Measurements from ENCODE around the gene FGFR1OP2.

FGFR1OP2 gene

GRCh38 chr12:26994109-26994508, 55.8 kb downstream of the FGFR1OP2 start:
- Histone ChIP-seq H3K4me3 (IDR thresholded peaks at IDR 0.05; ENCODE audit: insufficient read depth, low read depth, low read length) (no peak overlapping the region), H3K9ac (no peak overlapping the region), H3K36me3 (ENCODE audit: insufficient read depth) (0 out of 2 replicates have a peak, but pooled peaks cover 3% of the 10 kb centered on the region), H3K27ac (no peak overlapping the region), H3K4me1 (ENCODE audit: low read depth, poor library complexity, severe bottlenecking) (no peaks in the 10 kb centered on the region), H3K4me2 (no peak overlapping the region), H3K79me2 (ENCODE audit: insufficient read depth, low read depth) (no peaks in the 10 kb centered on the region), H2AFZ (ENCODE audit: low read depth) (no peak overlapping the region), H3K27me3 (ENCODE audit: insufficient read depth, low read depth) (no peaks in the 10 kb centered on the region), H4K20me1 (ENCODE audit: insufficient read depth) (no peaks in the 10 kb centered on the region)
- TF ChIP-seq, protein P1, sequence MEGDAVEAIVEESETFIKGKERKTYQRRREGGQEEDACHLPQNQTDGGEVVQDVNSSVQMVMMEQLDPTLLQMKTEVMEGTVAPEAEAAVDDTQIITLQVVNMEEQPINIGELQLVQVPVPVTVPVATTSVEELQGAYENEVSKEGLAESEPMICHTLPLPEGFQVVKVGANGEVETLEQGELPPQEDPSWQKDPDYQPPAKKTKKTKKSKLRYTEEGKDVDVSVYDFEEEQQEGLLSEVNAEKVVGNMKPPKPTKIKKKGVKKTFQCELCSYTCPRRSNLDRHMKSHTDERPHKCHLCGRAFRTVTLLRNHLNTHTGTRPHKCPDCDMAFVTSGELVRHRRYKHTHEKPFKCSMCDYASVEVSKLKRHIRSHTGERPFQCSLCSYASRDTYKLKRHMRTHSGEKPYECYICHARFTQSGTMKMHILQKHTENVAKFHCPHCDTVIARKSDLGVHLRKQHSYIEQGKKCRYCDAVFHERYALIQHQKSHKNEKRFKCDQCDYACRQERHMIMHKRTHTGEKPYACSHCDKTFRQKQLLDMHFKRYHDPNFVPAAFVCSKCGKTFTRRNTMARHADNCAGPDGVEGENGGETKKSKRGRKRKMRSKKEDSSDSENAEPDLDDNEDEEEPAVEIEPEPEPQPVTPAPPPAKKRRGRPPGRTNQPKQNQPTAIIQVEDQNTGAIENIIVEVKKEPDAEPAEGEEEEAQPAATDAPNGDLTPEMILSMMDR (conservative IDR thresholded peaks at IDR 0.05; ENCODE audit: low read depth, low read length), result no peak

DNA sequence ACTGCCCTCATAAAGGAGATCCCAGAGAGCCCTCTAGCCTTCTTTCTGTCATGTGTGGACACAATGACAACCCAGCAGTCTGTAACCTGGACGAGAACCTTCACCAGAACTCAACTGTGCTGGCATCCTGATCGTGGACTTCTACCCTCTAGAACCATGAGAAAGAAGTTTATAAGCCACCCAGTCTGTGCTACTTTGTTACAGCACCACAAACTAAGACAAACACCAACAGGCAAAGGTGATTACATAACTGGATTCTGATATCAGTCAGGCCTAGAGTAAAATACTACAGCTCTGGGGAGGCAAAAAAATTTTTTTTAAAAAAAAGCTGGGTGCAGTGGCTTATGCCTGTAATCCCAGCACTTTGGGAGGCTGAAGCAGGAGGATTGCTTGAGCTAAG, 57.4 kb downstream of the FGFR1OP2 start:
- no peak overlapping the region for H3K27ac ChIP-seq
- H3K27me3 ChIP-seq (ENCODE audit: insufficient read depth, low read depth), result no peaks in the 10 kb centered on the region
- no peaks in the 10 kb centered on the region for H4K20me1 ChIP-seq (ENCODE audit: insufficient read depth)
- H2AFZ ChIP-seq (ENCODE audit: low read depth), result no peak overlapping the region
- no peaks in the 10 kb centered on the region for H3K79me2 ChIP-seq (ENCODE audit: insufficient read depth, low read depth)
- 0 out of 2 replicates have a peak, but pooled peaks cover 3% of the 10 kb centered on the region for H3K36me3 ChIP-seq (ENCODE audit: insufficient read depth)
- no peak overlapping the region for H3K4me2 ChIP-seq
- H3K9ac ChIP-seq, result no peak overlapping the region
- no peak overlapping the region for H3K4me3 ChIP-seq (IDR thresholded peaks at IDR 0.05; ENCODE audit: insufficient read depth, low read depth, low read length)
- H3K4me1 ChIP-seq (ENCODE audit: low read depth, poor library complexity, severe bottlenecking), result no peaks in the 10 kb centered on the region
- TF ChIP-seq, protein P1 (conservative IDR thresholded peaks at IDR 0.05; ENCODE audit: low read depth, low read length), result no peak

DNA sequence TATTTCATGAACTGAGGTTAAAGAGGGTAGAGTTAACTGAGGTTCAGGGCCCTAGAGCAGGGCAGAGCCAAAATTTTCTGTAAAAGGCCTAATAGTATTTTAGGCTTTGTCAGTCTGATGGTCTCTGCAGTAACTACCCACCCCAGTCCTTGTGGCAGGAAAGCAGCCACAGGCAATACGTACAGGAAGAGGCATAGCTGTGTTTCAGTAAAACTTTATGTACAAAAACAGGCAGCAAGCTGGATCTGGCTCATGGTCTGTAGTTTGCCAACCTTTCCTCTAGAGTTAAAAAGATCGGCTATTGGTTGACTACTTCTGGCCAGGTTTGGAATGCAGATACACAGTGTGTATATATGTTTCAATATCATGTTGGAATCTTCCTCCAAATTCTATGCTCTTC, 58.7 kb downstream of the FGFR1OP2 start:
- TF ChIP-seq, protein P1 (conservative IDR thresholded peaks at IDR 0.05; ENCODE audit: low read depth, low read length), result no peak
- Histone ChIP-seq H3K4me2 (no peak overlapping the region), H3K9ac (no peak overlapping the region), H3K27me3 (ENCODE audit: insufficient read depth, low read depth) (no peaks in the 10 kb centered on the region), H2AFZ (ENCODE audit: low read depth) (no peak overlapping the region), H4K20me1 (ENCODE audit: insufficient read depth) (no peaks in the 10 kb centered on the region), H3K79me2 (ENCODE audit: insufficient read depth, low read depth) (no peaks in the 10 kb centered on the region), H3K27ac (no peak overlapping the region), H3K4me1 (ENCODE audit: low read depth, poor library complexity, severe bottlenecking) (no peaks in the 10 kb centered on the region), H3K4me3 (IDR thresholded peaks at IDR 0.05; ENCODE audit: insufficient read depth, low read depth, low read length) (no peak overlapping the region), H3K36me3 (ENCODE audit: insufficient read depth) (0 out of 2 replicates have a peak, but pooled peaks cover 3% of the 10 kb centered on the region)

DNA sequence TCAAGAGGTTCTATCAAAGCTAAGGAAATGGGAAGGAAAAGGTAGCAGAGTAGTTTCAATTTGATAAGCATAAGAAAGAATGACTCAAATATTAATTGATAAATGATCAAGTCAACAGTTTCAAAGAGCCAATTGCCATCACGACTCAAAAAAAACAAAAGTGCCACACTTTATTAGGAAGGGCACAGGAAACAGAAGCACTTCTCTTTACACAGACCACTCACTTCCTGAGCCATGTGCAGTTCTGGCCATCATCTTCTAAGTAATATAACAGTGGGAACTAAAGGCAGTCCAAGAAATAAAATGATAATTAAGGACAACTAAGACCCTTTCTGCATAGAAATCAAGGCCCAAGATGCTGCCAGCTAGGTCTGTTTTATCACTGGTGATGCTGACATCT, 62.7 kb downstream of the FGFR1OP2 start:
- Histone ChIP-seq H3K79me2 (ENCODE audit: insufficient read depth, low read depth) (no peaks in the 10 kb centered on the region; the same call in 1 of the 2 replicates), H3K4me2 (no peak overlapping the region), H3K9ac (no peak overlapping the region), H4K20me1 (ENCODE audit: insufficient read depth) (no peaks in the 10 kb centered on the region), H3K27ac (no peak overlapping the region), H3K36me3 (ENCODE audit: insufficient read depth) (0 out of 2 replicates have a peak, but pooled peaks cover 3% of the 10 kb centered on the region), H3K4me1 (ENCODE audit: low read depth, poor library complexity, severe bottlenecking) (no peaks in the 10 kb centered on the region), H3K27me3 (ENCODE audit: insufficient read depth, low read depth) (no peaks in the 10 kb centered on the region), H3K4me3 (IDR thresholded peaks at IDR 0.05; ENCODE audit: insufficient read depth, low read depth, low read length) (no peak overlapping the region), H2AFZ (ENCODE audit: low read depth) (no peak overlapping the region)
- TF ChIP-seq, protein P1 (conservative IDR thresholded peaks at IDR 0.05; ENCODE audit: low read depth, low read length), result no peak
